SJCRH30 (cell line): ENCODE results near the gene CLSTN2. TPM values are rescaled to one million over a fixed set of nuclear protein-coding genes. Genes with fewer than 3 reads are reported as not detected.

ENCODE experiments used
- DNase-seq, 2 experiments: peaks; one replicate each; pipeline ENCODE4 v3.0.0-alpha.2; 2015 to 2020
- H3K27ac ChIP-seq: fragments of 250-450 bp; sonication (Bioruptor Pico); 2 replicates; pipeline ENCODE4 v1.5.1; 2020; ENCODE audit warnings: mild to moderate bottlenecking, moderate library complexity
- H3K27me3 ChIP-seq: fragments of 250-450 bp; sonication (Bioruptor Pico); 2 replicates; pipeline ENCODE4 v1.5.1; 2020; ENCODE audit warnings: mild to moderate bottlenecking, moderate library complexity
- H3K36me3 ChIP-seq: fragments of 250-450 bp; sonication (Bioruptor Pico); 2 replicates; pipeline ENCODE4 v1.5.1; 2020; ENCODE audit warnings: mild to moderate bottlenecking, moderate library complexity
- H3K4me1 ChIP-seq: fragments of 250-450 bp; sonication (Bioruptor Pico); 2 replicates; pipeline ENCODE4 v1.5.1; 2020; ENCODE audit warnings: mild to moderate bottlenecking, moderate library complexity
- H3K4me3 ChIP-seq: fragments of 250-450 bp; sonication (Bioruptor Pico); 2 replicates; pipeline ENCODE4 v1.5.1; 2020; ENCODE audit warnings: mild to moderate bottlenecking, moderate library complexity
- H3K9me3 ChIP-seq: fragments of 250-450 bp; sonication (Bioruptor Pico); replicated peaks from 2 replicates; pipeline ENCODE4 v1.5.1; 2020; ENCODE audit warnings: mild to moderate bottlenecking, moderate library complexity
- total RNA-seq: library from RNA; depleted of rRNA; stranded (reverse); fragments of >200 nt; shearing (Covaris generic); gene quantifications from 2 replicates; pipeline ENCODE4 v1.2.3, GENCODE V29; 2014

CLSTN2 gene
- total RNA-seq, 1 experiment from 2014 or later = 10.0 TPM

DNA sequence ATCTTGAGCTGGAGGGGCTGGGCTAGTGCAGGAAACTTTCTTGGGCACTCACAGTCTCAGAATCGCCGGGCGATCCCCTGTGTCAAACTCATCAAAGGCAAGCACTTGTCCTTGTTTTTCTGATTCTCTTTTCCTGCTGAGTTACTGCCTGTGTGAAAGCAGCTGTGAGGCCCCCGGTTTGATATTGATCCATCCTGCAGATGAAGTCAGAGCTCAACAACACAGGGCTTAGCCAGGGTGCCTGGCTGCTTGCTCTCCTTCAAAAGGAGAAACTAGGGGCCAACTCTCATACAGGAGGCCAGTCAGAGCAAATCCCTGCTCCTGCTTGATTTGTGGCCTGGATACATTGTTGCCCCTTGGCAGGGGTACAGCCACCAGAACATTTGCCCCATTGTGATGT lies 22.9 kb downstream of the CLSTN2 start:
- H3K9me3 ChIP-seq = no peaks in the 10 kb centered on the region
- no peak for DNase-seq
- H3K27me3 ChIP-seq = no peaks in the 10 kb centered on the region
- no peak overlapping the region for H3K27ac ChIP-seq
- H3K4me3 ChIP-seq = no peak overlapping the region
- H3K36me3 ChIP-seq = no peaks in the 10 kb centered on the region
- H3K4me1 ChIP-seq = no peaks in the 10 kb centered on the region

GRCh38 chr3:139969386-139969785 lies 34.4 kb downstream of the CLSTN2 start:
- H3K27me3 ChIP-seq = no peaks in the 10 kb centered on the region
- no peak overlapping the region for H3K4me3 ChIP-seq
- no peaks in the 10 kb centered on the region for H3K4me1 ChIP-seq
- H3K36me3 ChIP-seq = no peaks in the 10 kb centered on the region
- no peak overlapping the region for H3K27ac ChIP-seq
- H3K9me3 ChIP-seq = no peaks in the 10 kb centered on the region
- DNase-seq = no peak

DNA sequence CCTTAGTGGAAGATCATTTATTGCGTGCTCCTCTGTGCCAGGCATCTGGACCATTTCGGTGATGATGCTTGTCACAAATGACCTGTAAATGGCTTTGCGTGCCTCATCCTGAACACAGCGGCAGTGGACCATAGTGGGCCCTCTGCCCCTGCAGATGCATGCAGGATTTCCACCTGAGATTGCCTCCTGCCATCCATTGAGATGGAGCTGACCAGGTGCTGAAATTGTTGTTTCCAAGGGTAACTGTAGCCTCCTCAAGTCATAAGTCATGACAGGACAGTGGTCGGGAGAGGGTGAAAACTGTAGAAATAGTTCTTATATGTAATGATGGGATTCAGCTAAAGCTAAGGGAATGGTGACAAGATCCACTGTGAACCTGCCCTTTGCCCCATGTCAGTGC lies 35.5 kb downstream of the CLSTN2 start:
- no peak overlapping the region for H3K4me3 ChIP-seq
- no peak for DNase-seq
- no peaks in the 10 kb centered on the region for H3K36me3 ChIP-seq
- H3K27ac ChIP-seq = no peak overlapping the region
- H3K9me3 ChIP-seq = no peaks in the 10 kb centered on the region
- no peaks in the 10 kb centered on the region for H3K27me3 ChIP-seq
- no peaks in the 10 kb centered on the region for H3K4me1 ChIP-seq

DNA sequence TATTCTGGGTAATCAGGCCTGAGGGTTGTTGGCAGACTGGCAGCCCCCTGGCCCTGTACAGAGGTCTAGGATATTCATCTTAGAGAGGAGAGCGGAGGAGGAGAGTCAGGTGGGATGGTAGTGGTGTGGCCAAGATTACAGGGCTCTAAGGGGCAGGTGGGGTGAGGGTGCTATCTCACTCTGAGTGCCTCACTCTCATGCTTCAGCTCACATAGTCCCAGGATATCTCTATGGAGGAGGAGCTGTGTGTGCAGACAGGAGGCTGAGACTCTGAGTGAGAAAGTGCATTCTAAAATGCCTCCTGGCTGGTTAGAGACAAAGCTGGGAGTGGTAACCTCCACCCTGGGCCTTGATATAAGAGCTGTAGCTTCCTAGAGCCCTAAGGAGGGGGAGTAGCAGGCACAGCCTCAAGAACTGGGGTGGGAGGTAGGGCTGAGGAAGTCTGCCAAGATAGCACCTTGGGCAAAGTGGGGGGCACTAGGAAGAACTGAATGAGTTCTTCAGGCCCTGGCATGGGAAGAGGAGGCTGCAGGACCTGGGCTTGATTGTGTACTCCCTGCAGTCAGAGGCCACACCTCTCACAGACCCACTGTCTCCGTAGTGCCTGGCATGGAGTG lies 39.9 kb downstream of the CLSTN2 start:
- Histone ChIP-seq H3K9me3 (no peaks in the 10 kb centered on the region), H3K36me3 (no peaks in the 10 kb centered on the region), H3K4me1 (no peaks in the 10 kb centered on the region), H3K27ac (no peak overlapping the region), H3K4me3 (no peak overlapping the region), H3K27me3 (no peaks in the 10 kb centered on the region)
- no peak for DNase-seq

GRCh38 chr3:139975594-139976365 lies 40.8 kb downstream of the CLSTN2 start:
- Histone ChIP-seq H3K27me3 (no peaks in the 10 kb centered on the region), H3K36me3 (no peaks in the 10 kb centered on the region), H3K9me3 (no peaks in the 10 kb centered on the region), H3K4me3 (no peak overlapping the region), H3K27ac (no peak overlapping the region), H3K4me1 (no peaks in the 10 kb centered on the region)
- no peak for DNase-seq

DNA sequence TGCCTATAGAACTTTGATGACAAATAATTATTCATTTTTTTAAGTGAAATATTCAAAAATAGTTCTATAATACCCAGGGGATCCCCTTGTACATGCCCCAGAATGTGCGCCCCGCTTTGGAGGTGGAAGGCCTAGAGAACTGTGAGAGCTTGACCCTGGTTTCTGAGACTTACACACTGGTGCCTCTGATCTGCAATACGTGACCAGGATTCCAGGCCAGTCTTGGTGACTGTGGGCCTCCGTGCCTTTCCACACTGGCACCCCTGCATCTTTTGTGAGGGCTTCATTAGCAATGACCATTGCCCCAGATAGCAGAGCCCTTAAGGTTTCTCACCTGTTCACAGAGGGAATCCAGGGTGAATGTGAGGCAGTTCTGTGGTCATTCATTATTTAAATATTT lies 44.0 kb downstream of the CLSTN2 start:
- Histone ChIP-seq H3K36me3 (peaks cover 4% of the 10 kb centered on the region; the same call in 1 of the 2 replicates), H3K27ac (no peak overlapping the region), H3K4me3 (no peak overlapping the region), H3K4me1 (no peaks in the 10 kb centered on the region), H3K9me3 (no peaks in the 10 kb centered on the region), H3K27me3 (no peaks in the 10 kb centered on the region)
- no peak for DNase-seq

DNA sequence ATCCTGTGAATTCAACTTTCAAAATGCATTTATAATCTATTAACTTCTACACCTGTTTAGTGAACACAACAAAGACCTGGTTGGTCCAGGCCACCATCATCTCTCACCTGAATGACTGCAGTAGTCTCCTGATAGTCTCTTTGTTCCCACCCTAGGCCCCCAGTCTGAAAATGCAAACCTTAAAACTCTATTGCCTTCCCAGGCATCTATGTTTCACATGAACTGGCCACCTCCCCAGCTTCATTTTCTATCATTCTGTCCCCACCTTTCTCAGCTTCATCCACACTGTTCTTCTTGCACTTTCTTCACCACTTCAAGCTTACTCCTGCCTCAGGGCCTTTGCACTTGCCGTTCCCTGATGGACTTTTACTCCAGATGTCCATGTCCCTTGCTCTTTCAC lies 45.0 kb downstream of the CLSTN2 start:
- Histone ChIP-seq H3K4me3 (no peak overlapping the region), H3K27ac (no peak overlapping the region), H3K27me3 (no peaks in the 10 kb centered on the region), H3K4me1 (no peaks in the 10 kb centered on the region), H3K36me3 (peaks cover 4% of the 10 kb centered on the region; the same call in 1 of the 2 replicates), H3K9me3 (no peaks in the 10 kb centered on the region)
- DNase-seq = no peak

- no peak overlapping the region for H3K4me3 ChIP-seq
- H3K4me1 ChIP-seq = no peaks in the 10 kb centered on the region
- H3K9me3 ChIP-seq = no peaks in the 10 kb centered on the region
- no peaks in the 10 kb centered on the region for H3K27me3 ChIP-seq
- H3K27ac ChIP-seq = no peak overlapping the region
- DNase-seq = peak in 1 of 2 experiments; percentile 13
- H3K36me3 ChIP-seq = peaks cover 4% of the 10 kb centered on the region; the same call in 1 of the 2 replicates
Measured at GRCh38 chr3:139982404-139982803, 47.4 kb downstream of the CLSTN2 start.

- Histone ChIP-seq H3K27me3 (no peaks in the 10 kb centered on the region), H3K36me3 (peaks cover 4% of the 10 kb centered on the region; the same call in 1 of the 2 replicates)
- no peak for DNase-seq
Measured at GRCh38 chr3:139985576-139985975, 50.6 kb downstream of the CLSTN2 start.

DNA sequence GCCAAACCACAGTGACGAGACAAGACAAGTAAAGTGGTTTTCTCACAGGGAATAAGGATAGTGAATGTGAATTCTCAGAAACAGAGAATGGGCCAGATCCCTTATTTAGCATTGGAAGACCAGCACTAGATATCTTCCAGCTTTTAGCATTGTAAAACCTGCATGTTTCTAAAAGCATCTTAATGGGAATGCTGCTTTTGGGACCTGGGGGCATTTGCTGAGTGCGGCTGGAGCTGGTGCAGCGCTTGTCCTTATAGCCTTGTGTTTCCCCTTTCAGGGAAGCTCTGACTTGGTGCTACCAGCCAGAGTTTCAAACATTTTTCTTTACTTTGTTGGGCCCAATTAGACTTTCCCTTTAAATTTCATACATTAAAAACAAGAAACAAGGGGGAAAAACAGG lies 52.9 kb downstream of the CLSTN2 start:
- DNase-seq = no peak
- no peak overlapping the region for H3K4me3 ChIP-seq
- no peaks in the 10 kb centered on the region for H3K27me3 ChIP-seq
- H3K4me1 ChIP-seq = no peaks in the 10 kb centered on the region
- no peak overlapping the region for H3K27ac ChIP-seq
- H3K9me3 ChIP-seq = no peaks in the 10 kb centered on the region
- peaks cover 3% of the 10 kb centered on the region; the same call in 1 of the 2 replicates for H3K36me3 ChIP-seq

More at GRCh38 chr3:139985576-139985975, 50.6 kb downstream of the CLSTN2 start:
- Histone ChIP-seq H3K4me3 (no peak overlapping the region), H3K9me3 (no peaks in the 10 kb centered on the region), H3K4me1 (no peaks in the 10 kb centered on the region), H3K27ac (no peak overlapping the region)

GRCh38 chr3:139988472-139989156 lies 53.6 kb downstream of the CLSTN2 start:
- no peaks in the 10 kb centered on the region for H3K36me3 ChIP-seq
- no peaks in the 10 kb centered on the region for H3K4me1 ChIP-seq
- H3K27ac ChIP-seq = no peak overlapping the region
- no peak overlapping the region for H3K4me3 ChIP-seq
- H3K9me3 ChIP-seq = no peaks in the 10 kb centered on the region
- no peak for DNase-seq
- no peaks in the 10 kb centered on the region for H3K27me3 ChIP-seq

GRCh38 chr3:139994891-139995290 lies 59.9 kb downstream of the CLSTN2 start:
- H3K27ac ChIP-seq = peak overlapping the region; percentile 11
- peaks cover 12% of the 10 kb centered on the region for H3K4me1 ChIP-seq
- no peaks in the 10 kb centered on the region for H3K36me3 ChIP-seq
- no peak overlapping the region for H3K4me3 ChIP-seq
- DNase-seq = peak in 1 of 2 experiments; percentile 48
- H3K9me3 ChIP-seq = no peaks in the 10 kb centered on the region
- no peaks in the 10 kb centered on the region for H3K27me3 ChIP-seq

DNA sequence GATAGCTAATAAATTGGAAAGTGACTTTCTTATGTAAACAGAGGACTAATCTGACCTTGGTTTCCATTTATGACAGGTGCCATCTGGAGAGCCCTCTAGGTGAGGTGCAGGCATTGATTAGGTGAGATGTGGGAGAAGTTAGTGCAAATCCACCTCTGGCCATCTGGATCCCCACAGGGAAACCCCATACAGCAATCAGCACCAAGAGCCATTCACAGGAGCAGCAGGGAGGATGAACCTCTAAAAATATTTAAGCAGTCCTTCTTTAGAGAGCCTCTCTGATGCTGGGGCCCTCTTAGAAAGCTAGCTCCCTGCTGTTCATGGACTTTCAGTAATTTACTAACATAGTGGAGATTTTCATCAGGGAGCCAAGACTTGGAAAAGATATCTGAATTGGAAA lies 69.3 kb downstream of the CLSTN2 start:
- H3K4me3 ChIP-seq = no peak overlapping the region
- H3K27me3 ChIP-seq = no peaks in the 10 kb centered on the region
- H3K27ac ChIP-seq = no peak overlapping the region
- no peak for DNase-seq
- H3K36me3 ChIP-seq = no peaks in the 10 kb centered on the region
- H3K9me3 ChIP-seq = no peaks in the 10 kb centered on the region
- H3K4me1 ChIP-seq = peaks cover 39% of the 10 kb centered on the region

- Histone ChIP-seq H3K36me3 (no peaks in the 10 kb centered on the region), H3K4me1 (peaks cover 39% of the 10 kb centered on the region), H3K4me3 (no peak overlapping the region), H3K9me3 (no peaks in the 10 kb centered on the region), H3K27me3 (no peaks in the 10 kb centered on the region), H3K27ac (no peak overlapping the region)
- DNase-seq = peak; percentile 51 to 72
Measured at GRCh38 chr3:140006331-140006730, 71.3 kb downstream of the CLSTN2 start.

DNA sequence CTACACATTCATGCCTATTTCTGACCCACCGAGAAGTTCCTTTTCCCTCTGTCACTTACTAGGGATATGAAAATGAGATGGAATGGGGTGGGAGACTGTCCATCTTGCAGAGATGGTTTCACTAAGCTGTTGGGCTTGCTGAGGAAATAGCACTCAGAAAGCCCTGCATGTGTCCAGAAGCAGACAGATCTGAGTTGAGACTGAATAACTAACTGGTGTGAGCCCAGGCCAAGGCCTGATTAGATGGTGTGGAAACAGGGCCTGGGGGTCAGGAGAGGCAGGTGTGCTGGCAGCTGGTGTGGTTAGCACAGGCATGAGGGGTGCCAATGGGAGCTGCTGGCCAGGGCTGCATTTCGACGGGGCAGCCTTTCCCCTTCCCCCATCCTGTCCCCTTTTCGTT lies 72.1 kb downstream of the CLSTN2 start:
- H3K27me3 ChIP-seq = no peaks in the 10 kb centered on the region
- H3K4me3 ChIP-seq = no peak overlapping the region
- H3K9me3 ChIP-seq = no peaks in the 10 kb centered on the region
- no peak overlapping the region for H3K27ac ChIP-seq
- peaks cover 39% of the 10 kb centered on the region for H3K4me1 ChIP-seq
- H3K36me3 ChIP-seq = no peaks in the 10 kb centered on the region
- DNase-seq = peak; percentile 40 to 58
